Measurements from ENCODE around the gene LRCOL1.

Gene LRCOL1

DNA sequence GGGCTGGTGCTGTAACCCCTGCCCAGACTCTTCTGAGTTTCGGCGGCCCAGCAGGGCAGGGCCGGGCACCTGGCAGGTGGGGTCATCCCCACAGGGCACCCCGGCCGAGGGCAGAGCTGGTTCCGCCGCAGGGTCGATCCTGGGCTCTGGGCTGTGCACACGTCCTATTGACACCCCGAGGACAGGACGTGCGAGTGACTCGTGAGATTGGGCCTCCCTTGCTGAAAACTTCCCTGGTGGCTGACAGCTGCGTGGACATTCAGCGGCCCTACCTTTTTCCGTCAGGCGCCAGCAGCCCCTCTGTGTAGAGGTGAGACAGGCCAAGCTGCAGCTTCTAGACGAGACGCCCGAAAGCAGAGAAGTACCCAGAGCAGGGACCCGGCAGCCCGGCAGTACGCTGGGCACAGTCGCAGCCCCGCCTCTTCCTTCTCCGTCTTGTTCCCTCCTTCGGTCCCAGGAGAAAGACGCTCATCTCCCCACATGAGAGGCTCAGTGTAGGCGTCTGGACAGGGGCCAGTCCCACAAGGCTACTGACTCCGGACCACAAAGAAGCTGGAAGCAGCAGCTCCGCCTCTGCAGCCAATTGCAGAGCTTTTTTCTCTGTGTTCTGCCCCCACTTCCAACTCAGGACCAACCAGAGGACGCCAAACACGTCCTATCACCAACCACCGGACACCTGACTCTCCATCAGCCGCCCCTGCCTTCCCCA lies at the start of gene LRCOL1:
Gene LRCOL1 (minus strand): TSS at position 532 of the 709 bp plus-strand sequence. CDS start 4,331 bp downstream, outside the sequence.
- no peak for DNase-seq

GRCh38 chr12:132660052-132660451 lies 49.7 kb upstream of the LRCOL1 start:
- no peak for DNase-seq

DNA sequence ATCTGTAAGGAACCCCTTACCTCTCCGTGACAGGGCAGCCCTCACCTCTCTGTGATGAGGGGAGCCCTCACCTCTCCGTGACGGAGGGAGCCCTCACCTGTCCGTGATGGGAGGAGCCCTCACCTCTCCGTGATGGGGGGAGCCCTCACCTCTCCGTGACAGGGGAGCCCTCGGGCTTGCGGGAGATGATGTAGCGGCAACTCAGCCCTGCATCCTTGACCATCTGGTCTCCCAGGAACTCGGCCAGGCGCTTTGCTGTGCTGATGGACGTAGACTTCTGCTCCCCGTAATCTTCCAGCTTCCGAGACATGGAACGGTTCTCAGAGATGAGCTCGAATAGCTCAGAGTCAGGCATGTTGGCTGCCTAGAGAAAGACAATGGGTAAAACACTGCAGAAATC lies 48.8 kb upstream of the LRCOL1 start:
- no peak for DNase-seq

DNA sequence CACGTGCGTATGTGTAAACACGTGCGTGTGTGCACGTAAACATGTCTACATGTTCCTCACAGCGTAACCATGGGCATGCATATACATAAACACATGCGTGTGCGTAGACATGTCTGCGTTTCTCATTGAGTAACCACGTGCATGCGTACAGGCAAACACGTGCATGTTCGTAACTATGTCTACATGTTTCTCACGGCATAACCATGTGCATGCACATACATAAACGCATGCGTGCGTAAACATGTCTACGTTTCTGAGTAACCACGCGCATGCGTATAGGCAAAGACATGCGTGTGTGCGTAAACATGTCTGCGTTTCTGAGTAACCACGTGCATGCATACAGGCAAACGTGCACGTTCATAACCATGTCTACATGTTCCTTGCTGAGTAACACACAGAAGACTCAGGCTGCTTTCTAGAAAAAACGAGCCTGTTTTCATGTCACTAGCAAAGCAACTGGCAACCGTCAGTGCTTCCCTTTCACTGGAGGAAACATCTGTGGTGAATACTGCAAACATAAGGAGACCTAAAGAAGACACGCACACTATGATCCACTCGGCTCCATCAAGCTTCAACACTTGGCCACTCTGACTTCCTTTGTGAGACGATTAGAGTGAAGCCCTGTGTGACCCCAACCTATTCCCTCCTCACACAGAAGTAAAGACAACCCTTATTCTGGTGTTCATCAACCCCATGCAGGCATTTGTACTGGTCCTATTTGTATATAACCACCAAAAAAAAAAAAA lies 47.9 kb upstream of the LRCOL1 start:
- no peak for DNase-seq

GRCh38 chr12:132657004-132657727 lies 46.8 kb upstream of the LRCOL1 start:
- no peak for DNase-seq

DNA sequence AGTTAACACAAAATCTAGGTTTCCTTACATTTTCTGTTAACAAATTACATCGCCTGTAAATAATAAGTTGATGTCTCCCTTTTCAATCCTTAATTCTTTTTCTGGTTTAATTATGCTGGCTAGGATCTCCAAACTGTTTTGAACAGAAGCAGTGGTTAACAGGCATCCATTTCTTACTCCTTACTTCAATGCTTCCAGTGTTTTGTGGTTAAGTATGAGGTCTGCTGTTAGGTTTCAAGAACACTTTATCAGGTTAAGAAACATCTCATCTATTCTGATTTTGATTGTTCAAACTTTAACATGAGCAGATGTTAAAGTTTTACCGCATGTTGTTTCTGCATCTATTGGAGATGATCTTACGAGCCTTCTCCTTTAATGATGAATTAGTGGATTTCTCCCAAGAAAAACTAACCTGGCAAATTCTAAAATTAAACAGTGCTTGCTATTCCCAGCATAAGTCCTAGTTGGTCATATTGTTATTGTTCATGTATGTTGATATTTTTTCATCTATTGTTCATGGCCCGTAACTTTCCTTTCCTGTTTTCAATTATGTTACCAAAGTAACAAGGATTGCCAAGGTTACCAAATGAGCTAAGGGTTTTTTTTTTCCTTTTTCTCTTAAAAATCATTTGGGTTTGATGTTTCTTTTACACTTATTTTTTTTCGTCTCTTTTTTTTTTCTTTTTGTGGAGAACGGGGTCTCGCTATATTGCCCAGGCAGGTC lies 43.3 kb upstream of the LRCOL1 start:
- DNase-seq: peak; percentile 37

DNA sequence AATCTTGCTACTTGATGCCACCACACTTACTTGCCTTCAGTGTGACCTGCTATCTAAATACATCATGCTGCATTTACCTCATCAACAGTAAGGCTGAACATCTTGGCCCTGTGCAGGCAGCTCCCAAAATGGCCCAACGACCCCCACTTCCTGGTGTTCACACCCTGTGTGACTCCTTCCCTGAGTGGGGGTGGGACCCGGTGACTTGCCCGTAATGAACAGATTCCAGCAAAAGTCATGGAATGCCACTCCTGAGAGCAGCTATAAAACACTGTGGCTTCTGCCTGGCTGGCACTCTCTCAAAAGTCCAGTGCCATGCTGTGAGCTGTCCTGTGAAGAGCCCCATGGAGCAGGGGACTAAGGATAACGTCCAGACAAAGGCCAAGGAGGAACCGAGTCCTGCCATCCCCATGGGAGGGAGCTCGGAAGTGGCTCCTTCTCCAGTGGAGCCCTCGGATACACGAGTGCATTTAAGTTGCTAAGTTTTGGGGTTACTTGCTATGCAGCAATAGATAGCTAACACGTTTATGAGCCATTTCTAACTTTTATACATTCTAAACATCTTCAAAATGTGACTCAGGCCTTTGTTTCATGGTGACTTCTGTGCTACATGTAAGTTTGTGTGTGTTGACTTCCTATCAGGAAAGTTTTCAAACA lies 41.2 kb upstream of the LRCOL1 start:
- DNase-seq: no peak

DNA sequence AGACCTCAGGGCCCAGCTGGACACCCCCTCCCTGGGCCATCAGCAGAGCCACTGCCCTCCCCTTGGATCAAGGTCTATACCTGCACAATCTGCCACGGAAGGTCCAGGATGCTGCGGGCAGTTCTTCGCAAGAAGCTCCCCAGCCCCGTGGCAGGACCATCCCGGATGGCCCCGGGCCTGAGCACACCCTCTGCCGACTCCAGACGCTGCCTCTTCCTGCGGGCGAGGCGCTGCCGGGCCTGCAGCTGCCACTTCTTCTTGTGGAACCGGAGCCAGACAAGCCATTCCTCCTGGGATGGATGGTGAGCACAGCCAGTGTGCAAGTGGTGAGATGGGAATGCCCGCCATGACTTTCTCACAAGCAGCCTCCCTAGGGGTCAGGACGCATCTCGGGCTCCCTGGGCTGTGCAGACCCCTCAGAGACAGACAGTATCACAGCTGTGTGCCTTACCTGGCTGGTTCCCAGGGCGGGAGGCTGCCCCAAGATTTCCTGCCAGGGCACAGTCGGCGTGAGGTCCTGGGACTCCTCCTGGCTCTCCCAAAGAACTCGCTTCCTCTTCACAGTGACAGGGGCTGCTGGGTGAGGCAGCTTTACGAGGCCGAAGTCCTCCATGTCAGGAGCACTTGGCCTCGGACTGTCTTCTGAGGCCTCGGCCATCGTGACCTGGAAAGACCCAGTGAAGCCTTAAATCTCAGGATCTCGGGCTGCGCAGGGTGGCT lies 39.0 kb upstream of the LRCOL1 start:
- DNase-seq: no peak

- DNase-seq: no peak
These were observed 38.3 kb upstream of the LRCOL1 start for GRCh38 chr12:132648616-132649225.

- no peak for DNase-seq
These were observed 37.5 kb upstream of the LRCOL1 start for GRCh38 chr12:132647858-132648257.

DNA sequence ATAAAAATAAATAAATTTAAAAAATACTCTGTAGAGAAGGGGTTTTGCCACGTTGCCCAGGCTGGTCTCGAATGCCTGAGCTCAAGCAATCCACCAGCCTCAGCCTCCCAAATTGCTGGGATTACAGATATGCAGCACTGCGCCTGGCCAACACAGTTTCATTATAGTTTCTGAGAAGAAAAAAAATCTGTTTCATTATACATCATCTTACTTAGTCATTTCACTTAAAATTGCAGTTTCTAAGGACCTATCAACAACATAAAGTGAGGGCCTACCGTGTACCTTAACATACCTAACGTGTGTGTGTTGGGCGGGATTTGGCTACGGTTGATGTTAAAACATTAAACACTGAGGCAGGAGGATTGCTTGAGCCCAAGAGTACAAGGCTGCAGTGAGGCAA lies 36.5 kb upstream of the LRCOL1 start:
- DNase-seq: no peak

GRCh38 chr12:132642846-132643835 lies 32.8 kb upstream of the LRCOL1 start:
- DNase-seq: no peak

- no peak for DNase-seq
These were observed 31.6 kb upstream of the LRCOL1 start for GRCh38 chr12:132641811-132642650.

- DNase-seq: no peak
These were observed 30.6 kb upstream of the LRCOL1 start for GRCh38 chr12:132640936-132641335.

DNA sequence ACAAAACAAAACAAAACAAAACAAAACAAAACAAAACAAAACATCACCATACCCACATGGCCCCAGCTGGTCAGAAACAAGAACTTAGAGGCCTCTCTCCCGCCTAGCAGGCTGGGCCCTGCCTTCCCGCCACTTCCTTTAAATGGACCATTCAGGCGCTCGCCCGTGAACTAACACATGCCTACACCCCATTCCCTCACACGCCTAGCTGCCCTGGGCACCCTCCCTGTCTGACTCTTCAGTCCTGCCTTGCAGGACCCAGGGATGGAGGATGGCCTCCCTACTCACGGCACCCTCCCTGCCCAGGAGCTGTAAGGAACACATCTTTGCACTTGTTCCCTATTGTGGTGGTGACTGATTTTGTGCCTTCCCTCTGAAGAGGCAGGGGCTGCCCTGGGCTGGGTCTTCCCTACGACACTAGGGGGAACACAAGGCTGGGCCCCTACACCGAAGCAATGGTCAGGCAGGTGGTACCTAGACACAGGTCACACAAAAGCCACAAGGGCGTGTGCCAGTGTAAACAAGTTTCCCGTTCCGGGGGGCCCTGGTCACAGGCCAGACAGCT lies 29.7 kb upstream of the LRCOL1 start:
- no peak for DNase-seq

DNA sequence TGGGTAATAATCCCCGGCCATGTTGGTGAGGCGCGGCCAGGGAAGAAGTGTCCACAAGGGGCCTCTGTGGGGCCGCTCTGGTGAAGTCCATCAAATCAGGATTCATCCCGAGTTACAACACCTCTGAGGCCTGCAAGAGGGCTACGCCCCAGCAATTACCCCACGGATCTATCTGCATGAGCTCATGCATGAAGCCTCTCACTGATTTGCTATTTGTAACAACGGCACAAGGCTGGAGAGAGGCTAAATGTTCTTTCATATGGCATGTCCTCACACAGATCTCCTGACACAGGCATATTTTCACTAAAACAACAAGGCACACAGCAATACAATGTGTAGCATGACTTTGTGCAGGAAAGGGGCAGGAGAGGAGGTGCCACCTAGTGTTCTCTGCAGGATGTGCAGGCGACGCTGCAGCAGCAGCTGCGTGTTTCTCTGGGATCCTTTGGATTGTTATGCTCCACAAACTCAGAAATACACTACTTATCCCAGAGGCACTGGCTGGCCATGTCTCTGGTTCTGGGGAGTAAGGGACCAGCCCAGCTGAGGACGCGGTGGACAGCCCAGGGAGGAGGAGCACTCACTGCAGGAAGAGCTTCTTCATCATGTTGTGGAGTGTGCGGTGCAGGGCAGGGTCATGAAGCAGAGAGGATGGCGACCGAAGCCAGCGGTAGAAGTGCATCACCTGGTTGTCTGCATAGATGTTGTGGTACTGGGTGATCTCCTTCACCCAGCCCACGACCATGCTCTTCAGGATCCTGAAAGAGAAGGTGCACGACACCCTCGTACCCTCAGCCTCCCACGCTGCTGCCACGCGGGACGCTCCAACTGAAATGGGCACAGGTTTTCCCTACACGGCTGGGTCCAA lies 28.4 kb upstream of the LRCOL1 start:
- DNase-seq: peak; percentile 70

GRCh38 chr12:132637811-132638210 lies 27.4 kb upstream of the LRCOL1 start:
- DNase-seq: no peak

Measured in eye (tissue), 1 donor.